Endothelial cell of umbilical vein (primary cell): ENCODE data around the gene SHOX. TPM values are rescaled to one million over a fixed set of nuclear protein-coding genes. Genes with fewer than 3 reads are reported as not detected.
"Not testable (repeated sequence)": the region's sequence is repeated elsewhere in the genome, so short reads cannot be mapped to it uniquely, and the experiment has no call there.

Experiments used
- BruUV-seq: library from RNA; stranded (reverse); fragments of 400-500 nt; replicated peaks from 2 replicates; lab custom pipeline; 2021; lab: Mats Ljungman, UMichigan
- CTCF ChIA-PET: fragments of 300-600, 350-600 bp; sonication (Branson Sonifier 250); formaldehyde crosslinking; loops from one replicate; lab custom pipeline; 2021; ENCODE audit warnings: antibody characterized with exemption, inconsistent platforms; lab: Charles Lee
- POLR2A ChIA-PET: fragments of 300-600, 350-600 bp; sonication (Branson Sonifier 250); formaldehyde crosslinking; loops from one replicate; lab custom pipeline; 2021; ENCODE audit warnings: antibody characterized with exemption, inconsistent platforms; lab: Charles Lee
- DNase-seq: peaks from one replicate; pipeline ENCODE4 v3.0.0-alpha.2; 2011; ENCODE audit warnings: low read depth, low spot score
- FAIRE-seq: peaks from 2 replicates; lab custom pipeline; 2011; peaks lifted over from hg19 to GRCh38; lab: Jason Lieb, UNC
- H2AFZ ChIP-seq: 2 replicates; pipeline ENCODE4 v1.6.0; 2012; ENCODE audit warnings: low read depth, low read length, control low read depth, inconsistent platforms
- H3K27ac ChIP-seq: 2 replicates; pipeline ENCODE4 v1.5.1; 2011; ENCODE audit warnings: low read depth, mild to moderate bottlenecking, control low read depth, low read length, moderate library complexity; ENCODE audit not compliant: insufficient read depth
- H3K27me3 ChIP-seq, 2 experiments: 2 replicates each; pipeline versions ENCODE4 v1.6.0 to v1.6.1; 2011; ENCODE audit warnings: low read length in 2 of 2, mixed read lengths in 1 of 2; ENCODE audit not compliant: control insufficient read depth in 2 of 2, insufficient read depth in 2 of 2
- H3K36me3 ChIP-seq, 2 experiments: 2 replicates in 1 of 2; 3 replicates in 1 of 2; pipeline ENCODE4 v1.5.1; 2011; ENCODE audit warnings: low read length in 2 of 2, mild to moderate bottlenecking in 1 of 2, moderate library complexity in 1 of 2; ENCODE audit not compliant: control insufficient read depth in 2 of 2, insufficient read depth in 2 of 2; ENCODE audit errors: extremely low read depth in 1 of 2
- H3K4me1 ChIP-seq: 3 replicates; pipeline ENCODE4 v1.5.1; 2011; ENCODE audit warnings: mild to moderate bottlenecking, low read length; ENCODE audit not compliant: control insufficient read depth, insufficient read depth; ENCODE audit errors: extremely low read depth
- H3K4me2 ChIP-seq: 2 replicates; pipeline ENCODE4 v1.6.1; 2011; ENCODE audit warnings: low read length, control low read depth, mixed read lengths; ENCODE audit not compliant: insufficient read depth
- H3K4me3 ChIP-seq, 3 experiments: fragments of 200-600 bp in 1 of 3; sonication (generic), shearing (Covaris generic) in 1 of 3; replicated peaks in 1 of 3; 2 replicates each; pipeline ENCODE4 v1.5.1; 2011 to 2016; ENCODE audit warnings: control low read depth in 3 of 3, low read length in 3 of 3, mild to moderate bottlenecking in 2 of 3, inconsistent platforms in 1 of 3, low read depth in 1 of 3, moderate library complexity in 1 of 3; ENCODE audit not compliant: insufficient read depth in 1 of 3
- H3K79me2 ChIP-seq: 2 replicates; pipeline ENCODE4 v1.6.0; 2012; ENCODE audit warnings: low read length, inconsistent platforms; ENCODE audit not compliant: control insufficient read depth, insufficient read depth
- H3K9ac ChIP-seq: replicated peaks from 2 replicates; pipeline ENCODE3; 2011; ENCODE audit warnings: low read length, control low read depth; ENCODE audit not compliant: insufficient read depth; ENCODE audit errors: extremely low read depth
- H3K9me1 ChIP-seq: replicated peaks from 3 replicates; pipeline ENCODE4 v1.6.0; 2011; ENCODE audit warnings: mild to moderate bottlenecking, low read length; ENCODE audit not compliant: control insufficient read depth, insufficient read depth; ENCODE audit errors: extremely low read depth
- H3K9me3 ChIP-seq: replicated peaks from 2 replicates; pipeline ENCODE4 v1.5.1; 2012; ENCODE audit warnings: low read length, inconsistent platforms; ENCODE audit not compliant: control insufficient read depth, insufficient read depth
- H4K20me1 ChIP-seq: replicated peaks from 2 replicates; pipeline ENCODE3; 2011; ENCODE audit warnings: mild to moderate bottlenecking, low read length; ENCODE audit not compliant: control insufficient read depth, insufficient read depth; ENCODE audit errors: extremely low read depth
- CTCF ChIP-seq, 2 donors: IDR thresholded peaks; 1 replicate in 1 of 2; 2 replicates in 1 of 2; pipeline ENCODE4 v1.5.1; 2011; ENCODE audit warnings: low read length in 2 of 2, mild to moderate bottlenecking in 2 of 2, moderate library complexity in 2 of 2, control low read depth in 1 of 2, inconsistent platforms in 1 of 2, low read depth in 1 of 2; ENCODE audit not compliant: insufficient read depth in 1 of 2; ENCODE audit errors: extremely low read depth in 1 of 2
- EZH2 ChIP-seq: IDR thresholded peaks from 2 replicates; pipeline ENCODE4 v1.6.1; 2012; ENCODE audit warnings: borderline replicate concordance, low read depth, mild to moderate bottlenecking, moderate library complexity, low read length, inconsistent platforms; ENCODE audit not compliant: severe bottlenecking
- FOS ChIP-seq: IDR thresholded peaks from 2 replicates; pipeline ENCODE4 v1.6.1; 2011; ENCODE audit warnings: mild to moderate bottlenecking, low read length, moderate library complexity, borderline replicate concordance; ENCODE audit not compliant: insufficient read depth
- GATA2 ChIP-seq: IDR thresholded peaks from 2 replicates; pipeline ENCODE4 v1.7.0; 2011; ENCODE audit warnings: low read depth, mild to moderate bottlenecking, moderate library complexity, mixed read lengths, low read length; ENCODE audit not compliant: insufficient read length, insufficient read depth
- JUN ChIP-seq: IDR thresholded peaks from 2 replicates; pipeline ENCODE4 v1.6.1; 2011; ENCODE audit warnings: borderline replicate concordance, low read depth; ENCODE audit not compliant: insufficient read length, insufficient read depth
- MAX ChIP-seq: IDR thresholded peaks from 2 replicates; pipeline ENCODE4 v1.6.1; 2011; ENCODE audit not compliant: insufficient read depth, insufficient read length
- MYC ChIP-seq: IDR thresholded peaks from one replicate; pipeline ENCODE4 v1.6.1; 2011; ENCODE audit warnings: mild to moderate bottlenecking, low read depth, low read length
- POLR2A ChIP-seq: IDR thresholded peaks from 2 replicates; pipeline ENCODE4 v1.6.1; 2012; ENCODE audit warnings: low read depth, mild to moderate bottlenecking, control low read depth, low read length
- POLR2AphosphoS5 ChIP-seq: IDR thresholded peaks from 2 replicates; pipeline ENCODE4 v1.6.1; 2012; ENCODE audit warnings: low read depth, mild to moderate bottlenecking, control low read depth, low read length, moderate library complexity; ENCODE audit not compliant: insufficient read depth
- dilution Hi-C: fragments of 300-500 bp; cut with MboI; formaldehyde crosslinking; loops from one replicate; pipeline ENCODE4 v1.15.0; 2019; ENCODE audit warnings: low sequenced_read_pairs; ENCODE audit not compliant: extremely low pct_ligation_motif_present
- intact Hi-C: fragments of 100-400 bp; cut with micrococcal nuclease; formaldehyde crosslinking; loops from one replicate; pipeline ENCODE4 v1.10.0; 2022
- polyA plus RNA-seq, 4 experiments: library from polyadenylated mRNA; depleted of rRNA in 3 of 4; stranded (reverse) in 3 of 4; unstranded in 1 of 4; fragments of >200 nt; gene quantifications; 2 replicates each; pipeline versions ENCODE4 v1.2.1 to v1.2.3, GENCODE V29; 2011 to 2012; ENCODE audit warnings: missing spikeins in 1 of 4
- total RNA-seq: library from RNA; stranded (reverse); gene quantifications from 2 replicates; pipeline ENCODE4 v1.2.3, GENCODE V29; 2021

Gene SHOX
- total and polyA plus RNA-seq, 2 donors (not counting 3 experiments of a cell fraction or from before 2014, with no cell fraction given), result not detected

GRCh38 chrX:621705-622503, 8.7 kb upstream of the SHOX start:
- no TSS peak for BruUV-seq
- ChIA-PET CTCF (no interaction called here), POLR2A (no interaction called here)
- H4K20me1 ChIP-seq, result no peaks in the 10 kb centered on the region
- H3K27ac ChIP-seq, result no peak overlapping the region
- FAIRE-seq (no peak), DNase-seq (no peak)
- peaks cover 8 to 13% of the 10 kb centered on the region in 2 experiments for H3K27me3 ChIP-seq
- intact Hi-C loops, result no loop called here
- dilution Hi-C loops, result no loop called here
- H3K9ac ChIP-seq, result no peak overlapping the region
- H3K36me3 ChIP-seq, result no peaks in the 10 kb centered on the region
- no peak overlapping the region for H2AFZ ChIP-seq
- H3K9me3 ChIP-seq, result no peaks in the 10 kb centered on the region
- TF ChIP-seq JUN (no peak), MYC (no peak), MAX (no peak), POLR2A (no peak), GATA2 (no peak), FOS (no peak), POLR2AphosphoS5 (no peak), CTCF (IDR thresholded peaks at IDR 0.05; ENCODE audit: extremely low read depth in 1 of 2, insufficient read depth in 1 of 2, low read depth in 1 of 2, low read length in 2 of 2) (no peak), EZH2 (no peak)
- no peaks in the 10 kb centered on the region for H3K4me1 ChIP-seq
- H3K9me1 ChIP-seq, result no peaks in the 10 kb centered on the region
- no peak overlapping the region for H3K4me2 ChIP-seq
- H3K79me2 ChIP-seq, result no peaks in the 10 kb centered on the region
- no peak overlapping the region for H3K4me3 ChIP-seq

- H4K20me1 ChIP-seq, H3K9me1 ChIP-seq, H3K4me3 ChIP-seq, H3K27ac ChIP-seq, intact Hi-C loops, POLR2A ChIA-PET, DNase-seq, FAIRE-seq, H3K4me2 ChIP-seq, dilution Hi-C loops, H3K36me3 ChIP-seq, CTCF ChIA-PET, BruUV-seq, H3K9me3 ChIP-seq, H2AFZ ChIP-seq, H3K79me2 ChIP-seq, H3K9ac ChIP-seq, H3K4me1 ChIP-seq: not testable (repeated sequence)
- H3K27me3 ChIP-seq, result peaks cover 9 to 15% of the 10 kb centered on the region in 2 experiments
Measured at GRCh38 chrX:622802-623201, 7.8 kb upstream of the SHOX start.
